ENCODE data around the gene GRIA2.
"Not testable (repeated sequence)": the region's sequence is repeated elsewhere in the genome, so short reads cannot be mapped to it uniquely, and the experiment has no call there.

GRIA2 gene

GRCh38 chr4:157258165-157258564, 37.6 kb downstream of the GRIA2 start:
- not testable (repeated sequence) for DNase-seq (ENCODE audit: low read depth in 3 of 3, low spot score in 1 of 3)

- DNase-seq (ENCODE audit: low read depth in 3 of 3, low spot score in 1 of 3), result no peak
These were observed 44.8 kb downstream of the GRIA2 start for GRCh38 chr4:157265281-157265680.

GRCh38 chr4:157270108-157270507, 49.6 kb downstream of the GRIA2 start:
- DNase-seq (ENCODE audit: low read depth in 3 of 3, low spot score in 1 of 3), result no peak

- DNase-seq (ENCODE audit: low read depth in 3 of 3, low spot score in 1 of 3), result no peak
These were observed 50.0 kb downstream of the GRIA2 start for GRCh38 chr4:157270552-157270951.

GRCh38 chr4:157271166-157271869, 50.8 kb downstream of the GRIA2 start:
- DNase-seq (ENCODE audit: low read depth in 3 of 3, low spot score in 1 of 3), result no peak

GRCh38 chr4:157280673-157281072, 60.1 kb downstream of the GRIA2 start:
- no peak for DNase-seq (ENCODE audit: low read depth in 3 of 3, low spot score in 1 of 3)

GRCh38 chr4:157282019-157282418, 61.5 kb downstream of the GRIA2 start:
- no peak for DNase-seq (ENCODE audit: low read depth in 3 of 3, low spot score in 1 of 3)

GRCh38 chr4:157287445-157287844, 66.9 kb downstream of the GRIA2 start:
- DNase-seq (ENCODE audit: low read depth in 3 of 3, low spot score in 1 of 3), result no peak

- DNase-seq (ENCODE audit: low read depth in 3 of 3, low spot score in 1 of 3), result no peak
These were observed 70.1 kb downstream of the GRIA2 start for GRCh38 chr4:157290622-157291021.

GRCh38 chr4:157291071-157291470, 70.5 kb downstream of the GRIA2 start:
- no peak for DNase-seq (ENCODE audit: low read depth in 3 of 3, low spot score in 1 of 3)

- DNase-seq (ENCODE audit: low read depth in 3 of 3, low spot score in 1 of 3), result no peak
These were observed 73.1 kb downstream of the GRIA2 start for GRCh38 chr4:157293673-157294072.

GRCh38 chr4:157294575-157294974, 74.0 kb downstream of the GRIA2 start:
- DNase-seq (ENCODE audit: low read depth in 3 of 3, low spot score in 1 of 3), result no peak

- no peak for DNase-seq (ENCODE audit: low read depth in 3 of 3, low spot score in 1 of 3)
These were observed 80.2 kb downstream of the GRIA2 start for GRCh38 chr4:157300701-157301100.

- no peak for DNase-seq (ENCODE audit: low read depth in 3 of 3, low spot score in 1 of 3)
These were observed 83.0 kb downstream of the GRIA2 start for GRCh38 chr4:157303471-157303960.

GRCh38 chr4:157304769-157305168, 84.2 kb downstream of the GRIA2 start:
- no peak for DNase-seq (ENCODE audit: low read depth in 3 of 3, low spot score in 1 of 3)

GRCh38 chr4:157312702-157313101, 92.2 kb downstream of the GRIA2 start:
- DNase-seq (ENCODE audit: low read depth in 3 of 3, low spot score in 1 of 3), result no peak

- no peak for DNase-seq (ENCODE audit: low read depth in 3 of 3, low spot score in 1 of 3)
These were observed 94.4 kb downstream of the GRIA2 start for GRCh38 chr4:157314906-157315305.

GRCh38 chr4:157315968-157316367, 95.4 kb downstream of the GRIA2 start:
- no peak for DNase-seq (ENCODE audit: low read depth in 3 of 3, low spot score in 1 of 3)

- no peak for DNase-seq (ENCODE audit: low read depth in 3 of 3, low spot score in 1 of 3)
These were observed 99.6 kb downstream of the GRIA2 start for GRCh38 chr4:157320092-157320491.

GRCh38 chr4:157327666-157328065, 107.1 kb downstream of the GRIA2 start:
- no peak for DNase-seq (ENCODE audit: low read depth in 3 of 3, low spot score in 1 of 3)

- DNase-seq (ENCODE audit: low read depth in 3 of 3, low spot score in 1 of 3), result no peak
These were observed 137.4 kb downstream of the GRIA2 start for GRCh38 chr4:157357887-157358286.

- no peak for DNase-seq (ENCODE audit: low read depth in 3 of 3, low spot score in 1 of 3)
These were observed 137.9 kb downstream of the GRIA2 start for GRCh38 chr4:157358439-157358838.

- no peak for DNase-seq (ENCODE audit: low read depth in 3 of 3, low spot score in 1 of 3)
These were observed 138.3 kb downstream of the GRIA2 start for GRCh38 chr4:157358851-157359250.
